ENCODE measurements around the gene TNIK. TPM values are rescaled to one million over a fixed set of nuclear protein-coding genes. Genes with fewer than 3 reads are reported as not detected.

The TNIK gene
- total and polyA plus RNA-seq, 2 donors, result 6.5 to 9.0 TPM

GRCh38 chr3:171234298-171235010 lies 225.8 kb downstream of the TNIK start:
- DNase-seq (ENCODE audit: low read depth in 6 of 9, low spot score in 9 of 9), result no peak
- H3K27ac ChIP-seq (ENCODE audit: low read depth in 1 of 2, low read length in 1 of 2), result no peak overlapping the region
- H3K27me3 ChIP-seq (ENCODE audit: control insufficient read depth in 2 of 2, insufficient read depth in 1 of 2, low read length in 1 of 2), result no peaks in the 10 kb centered on the region
- H3K36me3 ChIP-seq (ENCODE audit: control insufficient read depth in 2 of 2, insufficient read depth in 2 of 2, low read length in 1 of 2), result no peaks in the 10 kb centered on the region
- WGBS, result 95% methylated on average over 8 of the region's 8 CpGs
- no peaks in the 10 kb centered on the region for H3K9me3 ChIP-seq (ENCODE audit: control insufficient read depth in 2 of 2, insufficient read depth in 1 of 2, low read length in 1 of 2)
- H3K4me3 ChIP-seq (ENCODE audit: low read length in 2 of 2), result no peak overlapping the region
- H3K4me1 ChIP-seq (ENCODE audit: control insufficient read depth in 2 of 2, insufficient read depth in 2 of 2, low read length in 2 of 2), result no peaks in the 10 kb centered on the region

GRCh38 chr3:171231361-171231760 lies 228.8 kb downstream of the TNIK start:
- H3K9me3 ChIP-seq (ENCODE audit: control insufficient read depth in 2 of 2, insufficient read depth in 1 of 2, low read length in 1 of 2), result no peaks in the 10 kb centered on the region
- 94% methylated on average over 4 of the region's 4 CpGs for WGBS

GRCh38 chr3:171230865-171231264 lies 229.3 kb downstream of the TNIK start:
- Histone ChIP-seq H3K27me3 (ENCODE audit: control insufficient read depth in 2 of 2, insufficient read depth in 1 of 2, low read length in 1 of 2) (no peaks in the 10 kb centered on the region), H3K9me3 (ENCODE audit: control insufficient read depth in 2 of 2, insufficient read depth in 1 of 2, low read length in 1 of 2) (no peaks in the 10 kb centered on the region), H3K4me1 (ENCODE audit: control insufficient read depth in 2 of 2, insufficient read depth in 2 of 2, low read length in 2 of 2) (no peaks in the 10 kb centered on the region), H3K4me3 (ENCODE audit: low read length in 2 of 2) (no peak overlapping the region), H3K27ac (ENCODE audit: low read depth in 1 of 2, low read length in 1 of 2) (no peak overlapping the region), H3K36me3 (ENCODE audit: control insufficient read depth in 2 of 2, insufficient read depth in 2 of 2, low read length in 1 of 2) (no peaks in the 10 kb centered on the region)
- no peak for DNase-seq (ENCODE audit: low read depth in 6 of 9, low spot score in 9 of 9)
- WGBS, result 81% methylated on average over 4 of the region's 4 CpGs

More at GRCh38 chr3:171231361-171231760, 228.8 kb downstream of the TNIK start:
- no peak for DNase-seq (ENCODE audit: low read depth in 6 of 9, low spot score in 9 of 9)
- Histone ChIP-seq H3K27ac (ENCODE audit: low read depth in 1 of 2, low read length in 1 of 2) (no peak overlapping the region), H3K36me3 (ENCODE audit: control insufficient read depth in 2 of 2, insufficient read depth in 2 of 2, low read length in 1 of 2) (no peaks in the 10 kb centered on the region), H3K4me1 (ENCODE audit: control insufficient read depth in 2 of 2, insufficient read depth in 2 of 2, low read length in 2 of 2) (no peaks in the 10 kb centered on the region), H3K4me3 (ENCODE audit: low read length in 2 of 2) (no peak overlapping the region), H3K27me3 (ENCODE audit: control insufficient read depth in 2 of 2, insufficient read depth in 1 of 2, low read length in 1 of 2) (no peaks in the 10 kb centered on the region)

GRCh38 chr3:171229173-171229572 lies 231.0 kb downstream of the TNIK start:
- H3K4me1 ChIP-seq (ENCODE audit: control insufficient read depth in 2 of 2, insufficient read depth in 2 of 2, low read length in 2 of 2), result peaks cover 0 to 3% of the 10 kb centered on the region in 2 donors
- H3K27me3 ChIP-seq (ENCODE audit: control insufficient read depth in 2 of 2, insufficient read depth in 1 of 2, low read length in 1 of 2), result no peaks in the 10 kb centered on the region
- no peaks in the 10 kb centered on the region for H3K36me3 ChIP-seq (ENCODE audit: control insufficient read depth in 2 of 2, insufficient read depth in 2 of 2, low read length in 1 of 2)
- H3K9me3 ChIP-seq (ENCODE audit: control insufficient read depth in 2 of 2, insufficient read depth in 1 of 2, low read length in 1 of 2), result no peaks in the 10 kb centered on the region
- no peak for DNase-seq (ENCODE audit: low read depth in 6 of 9, low spot score in 9 of 9)
- H3K27ac ChIP-seq (ENCODE audit: low read depth in 1 of 2, low read length in 1 of 2), result no peak overlapping the region
- 97% methylated on average over 2 of the region's 2 CpGs for WGBS
- H3K4me3 ChIP-seq (ENCODE audit: low read length in 2 of 2), result no peak overlapping the region

GRCh38 chr3:171228240-171228639 lies 232.0 kb downstream of the TNIK start:
- Histone ChIP-seq H3K36me3 (ENCODE audit: control insufficient read depth in 2 of 2, insufficient read depth in 2 of 2, low read length in 1 of 2) (no peaks in the 10 kb centered on the region), H3K27me3 (ENCODE audit: control insufficient read depth in 2 of 2, insufficient read depth in 1 of 2, low read length in 1 of 2) (no peaks in the 10 kb centered on the region), H3K9me3 (ENCODE audit: control insufficient read depth in 2 of 2, insufficient read depth in 1 of 2, low read length in 1 of 2) (no peaks in the 10 kb centered on the region), H3K27ac (ENCODE audit: low read depth in 1 of 2, low read length in 1 of 2) (no peak overlapping the region), H3K4me1 (ENCODE audit: control insufficient read depth in 2 of 2, insufficient read depth in 2 of 2, low read length in 2 of 2) (peaks cover 0 to 3% of the 10 kb centered on the region in 2 donors), H3K4me3 (ENCODE audit: low read length in 2 of 2) (no peak overlapping the region)
- DNase-seq (ENCODE audit: low read depth in 6 of 9, low spot score in 9 of 9), result no peak
- WGBS, result 78% methylated on average over 4 of the region's 4 CpGs

- H3K27me3 ChIP-seq (ENCODE audit: control insufficient read depth in 2 of 2, insufficient read depth in 1 of 2, low read length in 1 of 2), result no peaks in the 10 kb centered on the region
- H3K4me1 ChIP-seq (ENCODE audit: control insufficient read depth in 2 of 2, insufficient read depth in 2 of 2, low read length in 2 of 2), result peaks cover 0 to 3% of the 10 kb centered on the region in 2 donors
- 99% methylated on average over 3 of the region's 3 CpGs for WGBS
- no peaks in the 10 kb centered on the region for H3K36me3 ChIP-seq (ENCODE audit: control insufficient read depth in 2 of 2, insufficient read depth in 2 of 2, low read length in 1 of 2)
- H3K9me3 ChIP-seq (ENCODE audit: control insufficient read depth in 2 of 2, insufficient read depth in 1 of 2, low read length in 1 of 2), result no peaks in the 10 kb centered on the region
- no peak for DNase-seq (ENCODE audit: low read depth in 6 of 9, low spot score in 9 of 9)
- H3K27ac ChIP-seq (ENCODE audit: low read depth in 1 of 2, low read length in 1 of 2), result no peak overlapping the region
- H3K4me3 ChIP-seq (ENCODE audit: low read length in 2 of 2), result no peak overlapping the region
Observed at GRCh38 chr3:171227828-171228227, 232.4 kb downstream of the TNIK start.

GRCh38 chr3:171227359-171227758 lies 232.8 kb downstream of the TNIK start:
- Histone ChIP-seq H3K36me3 (ENCODE audit: control insufficient read depth in 2 of 2, insufficient read depth in 2 of 2, low read length in 1 of 2) (no peaks in the 10 kb centered on the region), H3K9me3 (ENCODE audit: control insufficient read depth in 2 of 2, insufficient read depth in 1 of 2, low read length in 1 of 2) (no peaks in the 10 kb centered on the region), H3K4me1 (ENCODE audit: control insufficient read depth in 2 of 2, insufficient read depth in 2 of 2, low read length in 2 of 2) (peaks cover 0 to 3% of the 10 kb centered on the region in 2 donors), H3K27ac (ENCODE audit: low read depth in 1 of 2, low read length in 1 of 2) (no peak overlapping the region), H3K27me3 (ENCODE audit: control insufficient read depth in 2 of 2, insufficient read depth in 1 of 2, low read length in 1 of 2) (no peaks in the 10 kb centered on the region), H3K4me3 (ENCODE audit: low read length in 2 of 2) (no peak overlapping the region)
- no peak for DNase-seq (ENCODE audit: low read depth in 6 of 9, low spot score in 9 of 9)

GRCh38 chr3:171226794-171227193 lies 233.4 kb downstream of the TNIK start:
- Histone ChIP-seq H3K9me3 (ENCODE audit: control insufficient read depth in 2 of 2, insufficient read depth in 1 of 2, low read length in 1 of 2) (no peaks in the 10 kb centered on the region), H3K27ac (ENCODE audit: low read depth in 1 of 2, low read length in 1 of 2) (no peak overlapping the region), H3K36me3 (ENCODE audit: control insufficient read depth in 2 of 2, insufficient read depth in 2 of 2, low read length in 1 of 2) (no peaks in the 10 kb centered on the region), H3K4me3 (ENCODE audit: low read length in 2 of 2) (no peak overlapping the region), H3K4me1 (ENCODE audit: control insufficient read depth in 2 of 2, insufficient read depth in 2 of 2, low read length in 2 of 2) (peaks cover 0 to 3% of the 10 kb centered on the region in 2 donors), H3K27me3 (ENCODE audit: control insufficient read depth in 2 of 2, insufficient read depth in 1 of 2, low read length in 1 of 2) (no peaks in the 10 kb centered on the region)
- DNase-seq (ENCODE audit: low read depth in 6 of 9, low spot score in 9 of 9), result no peak
- WGBS, result 97% methylated on average over 2 of the region's 2 CpGs

GRCh38 chr3:171225708-171226107 lies 234.5 kb downstream of the TNIK start:
- no peaks in the 10 kb centered on the region for H3K36me3 ChIP-seq (ENCODE audit: control insufficient read depth in 2 of 2, insufficient read depth in 2 of 2, low read length in 1 of 2)
- DNase-seq (ENCODE audit: low read depth in 6 of 9, low spot score in 9 of 9), result no peak
- peaks cover 0 to 3% of the 10 kb centered on the region in 2 donors for H3K4me1 ChIP-seq (ENCODE audit: control insufficient read depth in 2 of 2, insufficient read depth in 2 of 2, low read length in 2 of 2)
- no peaks in the 10 kb centered on the region for H3K27me3 ChIP-seq (ENCODE audit: control insufficient read depth in 2 of 2, insufficient read depth in 1 of 2, low read length in 1 of 2)
- H3K4me3 ChIP-seq (ENCODE audit: low read length in 2 of 2), result no peak overlapping the region
- H3K9me3 ChIP-seq (ENCODE audit: control insufficient read depth in 2 of 2, insufficient read depth in 1 of 2, low read length in 1 of 2), result no peaks in the 10 kb centered on the region
- 97% methylated on average over 1 of the region's 1 CpG for WGBS
- no peak overlapping the region for H3K27ac ChIP-seq (ENCODE audit: low read depth in 1 of 2, low read length in 1 of 2)
